Transverse colon (tissue), 4 donors: ENCODE measurements around the gene LPO. TPM values are rescaled to one million over a fixed set of nuclear protein-coding genes. Genes with fewer than 3 reads are reported as not detected.

ENCODE experiments used
- DNase-seq: peaks from one replicate; pipeline ENCODE4 v3.0.0-alpha.2; 2019
- H3K27ac ChIP-seq, 4 donors: fragments of 200-600 bp; sonication (generic); 2 replicates each; pipeline ENCODE4 v1.5.1; 2016 to 2018; ENCODE audit warnings: inconsistent platforms in 4 of 4
- H3K27me3 ChIP-seq: fragments of 200-600 bp; sonication (generic); 2 replicates; pipeline ENCODE4 v1.5.1; 2017; ENCODE audit warnings: inconsistent platforms
- H3K36me3 ChIP-seq, 4 donors: fragments of 200-600 bp; sonication (generic); 2 replicates each; pipeline ENCODE4 v1.5.1; 2017 to 2019; ENCODE audit warnings: inconsistent platforms in 4 of 4
- H3K4me1 ChIP-seq, 4 donors: fragments of 200-600 bp; sonication (generic); 2 replicates each; pipeline ENCODE4 v1.5.1; 2017 to 2020; ENCODE audit warnings: inconsistent platforms in 4 of 4
- H3K4me3 ChIP-seq, 4 donors: fragments of 200-600 bp; sonication (generic); 1 replicate in 1 of 4; 2 replicates in 3 of 4; pipeline versions ENCODE4 v1.5.1 to v1.6.1; 2017 to 2019; ENCODE audit warnings: inconsistent platforms in 4 of 4
- H3K9me3 ChIP-seq, 2 donors: fragments of 200-600 bp; sonication (generic); 2 replicates each; pipeline ENCODE4 v1.5.1; 2017 to 2019; ENCODE audit warnings: inconsistent platforms in 2 of 2
- CTCF ChIP-seq, 5 experiments: fragments of 200-600 bp in 3 of 5; fragments of 450-650 bp in 2 of 5; sonication (generic) in 3 of 5; IDR thresholded peaks; 1 replicate in 2 of 5; 2 replicates in 3 of 5; pipeline ENCODE4 v1.5.1; 2016 to 2017; ENCODE audit warnings: antibody characterized with exemption in 5 of 5, inconsistent platforms in 3 of 5, mild to moderate bottlenecking in 2 of 5, moderate library complexity in 1 of 5
- EP300 ChIP-seq: sonication (generic); formaldehyde crosslinking; IDR thresholded peaks from one replicate; pipeline ENCODE4 v1.6.1; 2017; ENCODE audit warnings: antibody characterized with exemption, low read depth
- POLR2A ChIP-seq: fragments of 450-650 bp; IDR thresholded peaks from one replicate; pipeline ENCODE4 v1.6.1; 2016; ENCODE audit warnings: antibody characterized with exemption, mild to moderate bottlenecking, moderate library complexity
- POLR2AphosphoS5 ChIP-seq, 3 donors: sonication (generic); formaldehyde crosslinking; IDR thresholded peaks; one replicate each; pipeline ENCODE4 v1.6.1; 2016; ENCODE audit warnings: antibody characterized with exemption in 3 of 3
- WGBS, 2 donors: methylation state at CpG; one replicate each; pipeline ENCODE4 v1.1.5; 2018; ENCODE audit warnings: low coverage in 1 of 2; 5-methylcytosine and 5-hydroxymethylcytosine counted together
- in situ Hi-C, 4 donors: fragments of 200-750 bp; cut with MboI; loops; one replicate each; pipeline versions ENCODE4 v1.15.0 to v1.15.1; 2017; ENCODE audit warnings: low sequenced_read_pairs in 3 of 4, low pct_ligation_motif_present in 1 of 4, low pct_unique_long_range_greater_than_20kb in 1 of 4
- intact Hi-C: fragments of 100-400 bp; cut with DNase I; formaldehyde crosslinking; loops from one replicate; pipeline ENCODE4 v1.15.1; 2023; ENCODE audit warnings: low total_unique reads
- total RNA-seq, 4 donors: library from RNA; depleted of rRNA; stranded (reverse); fragments of >200 nt; gene quantifications; one replicate each; pipeline ENCODE4 v1.1.0, GENCODE V29; 2016

Gene LPO
- total RNA-seq, 4 donors from 2014 or later: not detected

GRCh38 chr17:58193641-58194255 is 44.6 kb upstream of the LPO start:
- Histone ChIP-seq H3K27me3 (peaks cover 30% of the 10 kb centered on the region), H3K27ac (no peak overlapping the region), H3K9me3 (no peaks in the 10 kb centered on the region), H3K4me3 (no peak overlapping the region), H3K4me1 (no peaks in the 10 kb centered on the region), H3K36me3 (no peaks in the 10 kb centered on the region)
- intact Hi-C loops: no loop called here
- DNase-seq: no peak
- in situ Hi-C loops: no loop called here
- TF ChIP-seq POLR2A: no peak
- TF ChIP-seq CTCF (IDR thresholded peaks at IDR 0.05): no peak
- TF ChIP-seq POLR2AphosphoS5 (IDR thresholded peaks at IDR 0.05): no peak
- TF ChIP-seq EP300: no peak
- WGBS, 2 donors: 79 to 82% methylated on average over 3 to 18 of the region's 18 CpGs

GRCh38 chr17:58195518-58196123 is 42.8 kb upstream of the LPO start:
- in situ Hi-C loops (no loop called here), intact Hi-C loops (no loop called here)
- WGBS, 2 donors: 82 to 88% methylated on average over 1 to 5 of the region's 5 CpGs
- Histone ChIP-seq H3K9me3 (no peaks in the 10 kb centered on the region), H3K36me3 (no peaks in the 10 kb centered on the region), H3K4me3 (no peak overlapping the region), H3K27me3 (peaks cover 24% of the 10 kb centered on the region), H3K4me1 (no peaks in the 10 kb centered on the region), H3K27ac (no peak overlapping the region)
- DNase-seq: no peak
- no peak for TF ChIP-seq POLR2A

- no peak for DNase-seq
- no peak for TF ChIP-seq EP300
- no peak for TF ChIP-seq POLR2AphosphoS5 (IDR thresholded peaks at IDR 0.05)
- no peak for TF ChIP-seq POLR2A
- no peak for TF ChIP-seq CTCF (IDR thresholded peaks at IDR 0.05)
- in situ Hi-C loops (no loop called here), intact Hi-C loops (no loop called here)
- Histone ChIP-seq H3K9me3 (no peaks in the 10 kb centered on the region), H3K27me3 (peaks cover 24% of the 10 kb centered on the region), H3K4me3 (no peak overlapping the region), H3K36me3 (no peaks in the 10 kb centered on the region), H3K27ac (no peak overlapping the region), H3K4me1 (no peaks in the 10 kb centered on the region)
- whole genome bisulfite sequencing, 2 donors: 75 to 78% methylated on average over 7 of the region's 7 CpGs
Measured at GRCh38 chr17:58196610-58197009, 41.8 kb upstream of the LPO start.

- WGBS, 2 donors: 49% methylated on average over 14 of the region's 14 CpGs; no CpG with 5 or more reads in 1 of the 2 donors
- in situ Hi-C loops (no loop called here), intact Hi-C loops (no loop called here)
- Histone ChIP-seq H3K4me3 (no peak overlapping the region), H3K9me3 (no peaks in the 10 kb centered on the region), H3K27ac (no peak overlapping the region), H3K27me3 (peaks cover 24% of the 10 kb centered on the region), H3K4me1 (no peaks in the 10 kb centered on the region), H3K36me3 (no peaks in the 10 kb centered on the region)
- peak; percentile 40 for DNase-seq
- TF ChIP-seq POLR2AphosphoS5 (IDR thresholded peaks at IDR 0.05) (no peak), POLR2A (no peak), CTCF (IDR thresholded peaks at IDR 0.05) (peak; percentile 19 to 37 (median 29))
Measured at GRCh38 chr17:58200024-58200633, 38.3 kb upstream of the LPO start.
